GM12801 (cell line): ENCODE results near the gene INSRR.

Experiments used
- TF ChIP-seq, protein P1 (sequence below): IDR thresholded peaks from one replicate; pipeline ENCODE4 v1.5.1; 2011; ENCODE audit warnings: control low read depth; ENCODE audit not compliant: insufficient read length; ENCODE audit errors: extremely low read depth

INSRR gene

DNA sequence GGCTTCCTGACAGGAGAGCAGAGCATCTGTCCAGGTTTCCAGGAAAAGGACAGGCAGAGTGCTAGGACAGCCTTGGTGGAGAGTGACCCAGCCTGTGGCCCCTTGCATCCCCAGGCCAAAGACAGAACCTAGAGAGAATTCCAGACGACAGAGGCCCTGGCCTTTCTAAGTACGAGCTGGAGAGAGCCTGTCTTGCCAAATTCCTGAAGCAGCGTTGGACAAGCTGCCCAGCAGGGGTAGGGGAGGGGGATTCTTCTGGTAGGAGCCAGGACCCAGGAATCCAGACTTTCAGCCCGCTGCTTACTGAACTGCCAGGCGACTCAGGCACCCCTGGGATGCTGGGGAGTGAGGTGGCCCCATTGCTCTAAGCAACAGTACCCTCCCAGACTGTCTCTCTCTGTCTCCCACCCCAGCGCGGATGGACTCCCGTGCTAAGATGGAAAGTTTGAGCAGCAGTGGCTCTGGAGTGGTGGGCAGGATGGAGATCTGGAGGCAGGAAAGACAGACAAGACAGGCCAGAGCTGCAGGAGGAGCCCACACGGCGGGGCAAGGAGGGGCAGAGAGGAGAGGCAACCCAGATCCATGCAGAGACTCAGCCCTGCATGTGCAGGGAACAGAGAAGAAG lies 25.8 kb upstream of the INSRR start:
- TF ChIP-seq, protein P1, sequence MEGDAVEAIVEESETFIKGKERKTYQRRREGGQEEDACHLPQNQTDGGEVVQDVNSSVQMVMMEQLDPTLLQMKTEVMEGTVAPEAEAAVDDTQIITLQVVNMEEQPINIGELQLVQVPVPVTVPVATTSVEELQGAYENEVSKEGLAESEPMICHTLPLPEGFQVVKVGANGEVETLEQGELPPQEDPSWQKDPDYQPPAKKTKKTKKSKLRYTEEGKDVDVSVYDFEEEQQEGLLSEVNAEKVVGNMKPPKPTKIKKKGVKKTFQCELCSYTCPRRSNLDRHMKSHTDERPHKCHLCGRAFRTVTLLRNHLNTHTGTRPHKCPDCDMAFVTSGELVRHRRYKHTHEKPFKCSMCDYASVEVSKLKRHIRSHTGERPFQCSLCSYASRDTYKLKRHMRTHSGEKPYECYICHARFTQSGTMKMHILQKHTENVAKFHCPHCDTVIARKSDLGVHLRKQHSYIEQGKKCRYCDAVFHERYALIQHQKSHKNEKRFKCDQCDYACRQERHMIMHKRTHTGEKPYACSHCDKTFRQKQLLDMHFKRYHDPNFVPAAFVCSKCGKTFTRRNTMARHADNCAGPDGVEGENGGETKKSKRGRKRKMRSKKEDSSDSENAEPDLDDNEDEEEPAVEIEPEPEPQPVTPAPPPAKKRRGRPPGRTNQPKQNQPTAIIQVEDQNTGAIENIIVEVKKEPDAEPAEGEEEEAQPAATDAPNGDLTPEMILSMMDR, result no peak

DNA sequence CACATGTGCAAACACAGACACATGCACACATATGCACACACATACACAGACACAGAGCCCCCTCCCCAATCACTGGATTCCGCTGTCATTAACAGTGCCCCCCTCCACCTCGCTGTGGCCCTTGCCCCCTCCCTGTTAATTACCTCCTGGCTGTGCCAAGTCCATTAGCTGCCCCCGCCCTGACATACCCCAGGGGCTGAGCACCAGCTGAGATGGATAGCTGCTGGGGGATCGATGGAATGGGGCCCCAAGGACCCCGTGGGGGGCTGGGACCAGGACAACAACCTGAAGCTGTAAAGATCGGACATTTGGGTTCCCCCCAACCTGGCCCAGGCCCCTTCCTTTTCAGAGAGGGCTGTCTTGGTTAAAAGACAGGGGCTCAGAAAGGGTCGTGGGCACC lies 25.0 kb upstream of the INSRR start:
- TF ChIP-seq, protein P1, result no peak

DNA sequence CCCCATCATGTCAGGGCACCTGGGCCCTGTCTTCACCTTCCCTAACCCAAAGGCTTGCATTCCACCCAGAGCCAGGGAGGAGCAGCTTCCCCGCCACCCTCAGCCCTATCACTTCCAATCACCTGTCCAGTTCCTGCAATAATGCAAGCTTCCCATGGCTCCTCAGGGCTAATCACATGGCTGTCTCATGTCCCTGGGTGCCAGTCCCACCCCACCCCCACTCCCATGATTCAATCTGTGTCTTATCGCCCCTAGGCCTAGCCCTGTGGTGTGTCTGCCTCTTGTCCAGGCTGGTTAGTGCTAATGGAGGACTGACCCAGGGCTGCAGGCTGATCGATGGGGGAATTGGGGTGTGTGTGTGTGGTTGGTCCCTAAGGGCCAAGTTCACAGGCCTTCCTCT lies 23.6 kb upstream of the INSRR start:
- TF ChIP-seq, protein P1, result no peak

DNA sequence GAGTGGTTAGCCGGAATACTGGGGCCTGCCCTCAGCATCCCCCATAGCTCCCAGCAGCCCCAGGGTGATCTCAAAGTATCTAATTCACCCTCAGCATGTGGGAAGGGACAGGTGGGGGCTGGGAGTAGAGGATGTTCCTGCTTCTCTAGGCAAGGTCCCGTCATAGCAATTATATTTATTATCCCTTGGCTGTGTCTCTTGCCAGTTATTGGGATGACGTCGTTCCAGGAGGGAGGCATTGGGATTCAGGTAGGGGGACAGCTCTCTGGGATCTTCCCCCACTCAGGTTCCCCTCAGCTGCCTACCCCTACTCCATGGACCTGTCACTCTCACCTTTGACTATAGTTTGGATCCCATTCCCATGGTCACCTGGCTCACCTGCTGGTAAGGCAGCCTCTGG lies 22.7 kb upstream of the INSRR start:
- TF ChIP-seq, protein P1, result no peak

DNA sequence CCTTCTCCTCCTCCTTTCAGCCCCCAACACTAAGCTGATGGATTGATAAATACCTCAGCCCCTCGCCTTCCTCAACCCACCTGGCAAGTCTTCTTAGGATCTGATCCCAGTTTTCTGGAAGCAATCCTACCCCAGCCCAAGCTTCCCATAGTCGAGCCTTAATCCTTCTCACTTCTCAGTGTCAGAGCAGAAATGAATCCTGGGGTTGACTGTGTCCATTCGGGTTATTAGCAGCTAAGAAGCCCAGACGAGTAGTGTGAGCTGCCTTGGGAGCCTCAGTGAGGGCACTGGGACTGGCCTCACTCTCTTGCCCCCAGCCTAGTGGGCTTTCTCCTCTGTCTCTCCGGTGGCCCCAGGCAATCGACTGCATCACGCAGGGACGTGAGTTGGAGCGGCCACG lies 22.2 kb upstream of the INSRR start:
- TF ChIP-seq, protein P1, result no peak

DNA sequence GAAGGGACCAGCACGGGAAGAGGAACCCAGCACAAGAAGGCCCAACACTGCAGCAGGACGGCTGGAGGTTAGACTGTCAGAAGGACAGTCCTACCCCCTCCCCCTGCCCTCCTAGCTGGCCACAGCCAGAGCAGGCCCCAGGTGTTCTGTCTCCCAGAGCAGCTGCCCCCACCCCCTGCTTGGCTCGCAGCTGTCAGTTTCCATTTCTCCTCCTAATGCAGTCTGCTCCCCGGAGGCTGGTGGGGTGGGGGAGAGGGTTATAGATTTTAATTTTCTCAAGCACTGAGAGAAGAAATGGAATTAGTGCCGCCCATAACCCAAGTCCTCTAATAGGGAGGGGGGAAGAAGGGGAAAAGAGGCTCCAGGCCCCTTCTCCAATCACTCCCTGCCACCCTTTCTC lies 21.6 kb upstream of the INSRR start:
- TF ChIP-seq, protein P1, result no peak

DNA sequence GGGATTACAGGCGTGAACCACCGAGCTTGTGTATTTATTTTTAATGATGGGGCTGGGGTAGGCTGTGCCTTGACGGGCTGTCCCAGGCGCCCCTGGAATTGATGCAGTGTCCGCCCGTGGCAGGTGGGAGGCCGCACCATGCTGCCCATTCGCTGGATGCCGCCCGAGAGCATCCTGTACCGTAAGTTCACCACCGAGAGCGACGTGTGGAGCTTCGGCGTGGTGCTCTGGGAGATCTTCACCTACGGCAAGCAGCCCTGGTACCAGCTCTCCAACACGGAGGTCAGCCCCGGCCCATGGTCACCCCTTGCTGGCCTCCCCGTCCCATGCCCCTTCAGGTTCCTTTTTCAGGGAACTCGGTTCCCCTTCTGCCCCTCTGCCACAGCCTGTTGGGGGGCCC lies 21.0 kb upstream of the INSRR start:
- TF ChIP-seq, protein P1, result no peak
